ENCODE measurements around the gene DDI2.

DNA sequence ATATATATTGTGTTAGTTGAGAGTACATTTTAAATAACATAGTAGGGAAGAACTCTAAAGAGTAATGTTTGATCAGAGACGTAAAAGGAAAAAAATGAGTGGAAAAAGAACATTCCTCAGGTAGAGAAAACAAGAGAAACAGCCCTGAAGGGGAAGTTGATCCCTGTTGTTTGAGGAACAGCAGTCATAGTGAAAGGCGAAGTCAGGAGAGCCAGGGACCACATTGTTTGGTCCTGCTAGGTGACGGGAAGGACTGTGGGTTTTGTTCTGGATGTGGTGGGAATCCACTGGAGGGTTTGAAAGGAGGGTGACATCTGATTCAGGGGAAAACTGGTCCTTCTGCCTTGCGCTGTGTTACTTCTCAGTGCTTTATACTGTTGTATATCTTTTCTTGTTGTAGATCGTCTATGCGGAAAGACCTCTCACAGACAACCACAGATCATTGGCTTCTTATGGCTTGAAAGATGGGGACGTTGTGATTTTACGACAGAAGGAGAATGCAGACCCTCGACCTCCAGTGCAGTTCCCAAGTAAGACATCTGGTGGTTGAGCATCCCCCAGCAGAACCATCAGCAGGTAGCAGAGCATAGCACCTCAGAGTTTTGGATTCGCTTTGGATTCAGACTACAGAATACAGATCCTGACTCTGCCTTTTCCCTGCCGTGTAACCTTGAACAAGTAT lies 9.2 kb downstream of the DDI2 start:
- TF ChIP-seq, protein P1, sequence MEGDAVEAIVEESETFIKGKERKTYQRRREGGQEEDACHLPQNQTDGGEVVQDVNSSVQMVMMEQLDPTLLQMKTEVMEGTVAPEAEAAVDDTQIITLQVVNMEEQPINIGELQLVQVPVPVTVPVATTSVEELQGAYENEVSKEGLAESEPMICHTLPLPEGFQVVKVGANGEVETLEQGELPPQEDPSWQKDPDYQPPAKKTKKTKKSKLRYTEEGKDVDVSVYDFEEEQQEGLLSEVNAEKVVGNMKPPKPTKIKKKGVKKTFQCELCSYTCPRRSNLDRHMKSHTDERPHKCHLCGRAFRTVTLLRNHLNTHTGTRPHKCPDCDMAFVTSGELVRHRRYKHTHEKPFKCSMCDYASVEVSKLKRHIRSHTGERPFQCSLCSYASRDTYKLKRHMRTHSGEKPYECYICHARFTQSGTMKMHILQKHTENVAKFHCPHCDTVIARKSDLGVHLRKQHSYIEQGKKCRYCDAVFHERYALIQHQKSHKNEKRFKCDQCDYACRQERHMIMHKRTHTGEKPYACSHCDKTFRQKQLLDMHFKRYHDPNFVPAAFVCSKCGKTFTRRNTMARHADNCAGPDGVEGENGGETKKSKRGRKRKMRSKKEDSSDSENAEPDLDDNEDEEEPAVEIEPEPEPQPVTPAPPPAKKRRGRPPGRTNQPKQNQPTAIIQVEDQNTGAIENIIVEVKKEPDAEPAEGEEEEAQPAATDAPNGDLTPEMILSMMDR (IDR thresholded peaks at IDR 0.05 in 2 of 3, conservative IDR thresholded peaks at IDR 0.05 in 1 of 3; ENCODE audit: control insufficient read depth in 2 of 3, extremely low read depth in 1 of 3, insufficient read depth in 1 of 3, low read depth in 3 of 3, low read length in 3 of 3) = no peak
- no peak for TF ChIP-seq MYC (IDR thresholded peaks at IDR 0.05; ENCODE audit: insufficient read depth, insufficient read length, insufficient replicate concordance, low read length, severe bottlenecking)
- TF ChIP-seq, protein P2, sequence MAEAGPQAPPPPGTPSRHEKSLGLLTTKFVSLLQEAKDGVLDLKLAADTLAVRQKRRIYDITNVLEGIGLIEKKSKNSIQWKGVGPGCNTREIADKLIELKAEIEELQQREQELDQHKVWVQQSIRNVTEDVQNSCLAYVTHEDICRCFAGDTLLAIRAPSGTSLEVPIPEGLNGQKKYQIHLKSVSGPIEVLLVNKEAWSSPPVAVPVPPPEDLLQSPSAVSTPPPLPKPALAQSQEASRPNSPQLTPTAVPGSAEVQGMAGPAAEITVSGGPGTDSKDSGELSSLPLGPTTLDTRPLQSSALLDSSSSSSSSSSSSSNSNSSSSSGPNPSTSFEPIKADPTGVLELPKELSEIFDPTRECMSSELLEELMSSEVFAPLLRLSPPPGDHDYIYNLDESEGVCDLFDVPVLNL (IDR thresholded peaks at IDR 0.05; ENCODE audit: low read depth, low read length) = no peak
- TF ChIP-seq GABPA (IDR thresholded peaks at IDR 0.05; ENCODE audit: low read depth) = no peak
- TF ChIP-seq POLR2AphosphoS5 (IDR thresholded peaks at IDR 0.05; ENCODE audit: low read length) = no peak
- no peak for TF ChIP-seq NRF1 (conservative IDR thresholded peaks at IDR 0.05; ENCODE audit: low read depth, low read length)
- TF ChIP-seq, protein P3, sequence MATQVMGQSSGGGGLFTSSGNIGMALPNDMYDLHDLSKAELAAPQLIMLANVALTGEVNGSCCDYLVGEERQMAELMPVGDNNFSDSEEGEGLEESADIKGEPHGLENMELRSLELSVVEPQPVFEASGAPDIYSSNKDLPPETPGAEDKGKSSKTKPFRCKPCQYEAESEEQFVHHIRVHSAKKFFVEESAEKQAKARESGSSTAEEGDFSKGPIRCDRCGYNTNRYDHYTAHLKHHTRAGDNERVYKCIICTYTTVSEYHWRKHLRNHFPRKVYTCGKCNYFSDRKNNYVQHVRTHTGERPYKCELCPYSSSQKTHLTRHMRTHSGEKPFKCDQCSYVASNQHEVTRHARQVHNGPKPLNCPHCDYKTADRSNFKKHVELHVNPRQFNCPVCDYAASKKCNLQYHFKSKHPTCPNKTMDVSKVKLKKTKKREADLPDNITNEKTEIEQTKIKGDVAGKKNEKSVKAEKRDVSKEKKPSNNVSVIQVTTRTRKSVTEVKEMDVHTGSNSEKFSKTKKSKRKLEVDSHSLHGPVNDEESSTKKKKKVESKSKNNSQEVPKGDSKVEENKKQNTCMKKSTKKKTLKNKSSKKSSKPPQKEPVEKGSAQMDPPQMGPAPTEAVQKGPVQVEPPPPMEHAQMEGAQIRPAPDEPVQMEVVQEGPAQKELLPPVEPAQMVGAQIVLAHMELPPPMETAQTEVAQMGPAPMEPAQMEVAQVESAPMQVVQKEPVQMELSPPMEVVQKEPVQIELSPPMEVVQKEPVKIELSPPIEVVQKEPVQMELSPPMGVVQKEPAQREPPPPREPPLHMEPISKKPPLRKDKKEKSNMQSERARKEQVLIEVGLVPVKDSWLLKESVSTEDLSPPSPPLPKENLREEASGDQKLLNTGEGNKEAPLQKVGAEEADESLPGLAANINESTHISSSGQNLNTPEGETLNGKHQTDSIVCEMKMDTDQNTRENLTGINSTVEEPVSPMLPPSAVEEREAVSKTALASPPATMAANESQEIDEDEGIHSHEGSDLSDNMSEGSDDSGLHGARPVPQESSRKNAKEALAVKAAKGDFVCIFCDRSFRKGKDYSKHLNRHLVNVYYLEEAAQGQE (IDR thresholded peaks at IDR 0.05; ENCODE audit: low read depth, low read length) = no peak
- no peak for TF ChIP-seq TAF1 (IDR thresholded peaks at IDR 0.05; ENCODE audit: borderline replicate concordance, low read depth, low read length)
- TF ChIP-seq, protein P4, sequence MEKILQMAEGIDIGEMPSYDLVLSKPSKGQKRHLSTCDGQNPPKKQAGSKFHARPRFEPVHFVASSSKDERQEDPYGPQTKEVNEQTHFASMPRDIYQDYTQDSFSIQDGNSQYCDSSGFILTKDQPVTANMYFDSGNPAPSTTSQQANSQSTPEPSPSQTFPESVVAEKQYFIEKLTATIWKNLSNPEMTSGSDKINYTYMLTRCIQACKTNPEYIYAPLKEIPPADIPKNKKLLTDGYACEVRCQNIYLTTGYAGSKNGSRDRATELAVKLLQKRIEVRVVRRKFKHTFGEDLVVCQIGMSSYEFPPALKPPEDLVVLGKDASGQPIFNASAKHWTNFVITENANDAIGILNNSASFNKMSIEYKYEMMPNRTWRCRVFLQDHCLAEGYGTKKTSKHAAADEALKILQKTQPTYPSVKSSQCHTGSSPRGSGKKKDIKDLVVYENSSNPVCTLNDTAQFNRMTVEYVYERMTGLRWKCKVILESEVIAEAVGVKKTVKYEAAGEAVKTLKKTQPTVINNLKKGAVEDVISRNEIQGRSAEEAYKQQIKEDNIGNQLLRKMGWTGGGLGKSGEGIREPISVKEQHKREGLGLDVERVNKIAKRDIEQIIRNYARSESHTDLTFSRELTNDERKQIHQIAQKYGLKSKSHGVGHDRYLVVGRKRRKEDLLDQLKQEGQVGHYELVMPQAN (conservative IDR thresholded peaks at IDR 0.05) = no peak
- no peak for TF ChIP-seq KLF5 (IDR thresholded peaks at IDR 0.05; ENCODE audit: partially characterized antibody)
- no peak for TF ChIP-seq ASH2L (IDR thresholded peaks at IDR 0.05; ENCODE audit: borderline replicate concordance, low read depth)
- TF ChIP-seq SREBF1 (IDR thresholded peaks at IDR 0.05; ENCODE audit: low read length) = no peak

All from GM12878 (cell line).